Lung (tissue), 12 donors: ENCODE results near the gene DCUN1D3. TPM values are rescaled to one million over a fixed set of nuclear protein-coding genes. Genes with fewer than 3 reads are reported as not detected.

Source experiments
- ATAC-seq: fragments of 200-7000 bp; cut with Tn5 transposase; one replicate; pipeline ENCODE4 v1.9.1; 2020; ENCODE audit warnings: moderate number of reproducible peaks; ENCODE audit not compliant: insufficient read depth, low FRiP score
- DNase-seq, 3 donors: peaks; one replicate each; pipeline ENCODE4 v3.0.0-alpha.2; 2013 to 2017
- H3K27ac ChIP-seq, 2 donors: one replicate each; pipeline ENCODE4 v1.5.1; 2013; ENCODE audit warnings: mild to moderate bottlenecking in 2 of 2, moderate library complexity in 2 of 2, control low read depth in 1 of 2, inconsistent platforms in 1 of 2, low read depth in 1 of 2, low read length in 1 of 2
- H3K27me3 ChIP-seq, 3 donors: one replicate each; pipeline ENCODE4 v1.5.1; 2013; ENCODE audit warnings: low read length in 2 of 3; ENCODE audit not compliant: control insufficient read depth in 3 of 3, insufficient read depth in 3 of 3
- H3K36me3 ChIP-seq, 4 donors: one replicate each; pipeline ENCODE4 v1.5.1; 2013; ENCODE audit warnings: low read length in 4 of 4, mild to moderate bottlenecking in 1 of 4, moderate library complexity in 1 of 4; ENCODE audit not compliant: control insufficient read depth in 4 of 4, insufficient read depth in 4 of 4
- H3K4me1 ChIP-seq, 5 donors: one replicate each; pipeline ENCODE4 v1.5.1; 2013; ENCODE audit warnings: low read length in 5 of 5, mild to moderate bottlenecking in 2 of 5, moderate library complexity in 1 of 5; ENCODE audit not compliant: control insufficient read depth in 5 of 5, insufficient read depth in 5 of 5
- H3K4me3 ChIP-seq: one replicate; pipeline ENCODE4 v1.5.1; 2013; ENCODE audit warnings: mild to moderate bottlenecking, control low read depth, moderate library complexity
- H3K9ac ChIP-seq, 2 donors: one replicate each; pipeline ENCODE4 v1.5.1; 2013; ENCODE audit warnings: low read length in 2 of 2, control low read depth in 1 of 2; ENCODE audit not compliant: insufficient read depth in 1 of 2
- H3K9me3 ChIP-seq, 4 donors: one replicate each; pipeline ENCODE4 v1.5.1; 2013; ENCODE audit warnings: low read length in 3 of 4, mild to moderate bottlenecking in 1 of 4, moderate library complexity in 1 of 4; ENCODE audit not compliant: control insufficient read depth in 4 of 4, insufficient read depth in 3 of 4
- CTCF ChIP-seq: IDR thresholded peaks from 2 replicates; pipeline ENCODE4 v1.5.1; 2012; ENCODE audit warnings: mild to moderate bottlenecking; ENCODE audit errors: control extremely low read depth, extremely low read depth
- WGBS, 2 donors: extraction: QIAGEN DNeasy Blood & Tissue Kit; methylation state at CpG; one replicate each; pipeline ENCODE4 v1.1.7; 2013; 5-methylcytosine and 5-hydroxymethylcytosine counted together
- polyA plus RNA-seq, 2 donors: library from polyadenylated mRNA; stranded (reverse); fragments of 200-250 nt; gene quantifications; one replicate each; pipeline ENCODE4 v1.2.1, GENCODE V29; 2013
- total RNA-seq, 2 donors: library from RNA; depleted of rRNA in 1 of 2; stranded (reverse); fragments of >200 nt in 1 of 2; gene quantifications; one replicate each; pipeline ENCODE4 v1.2.1, GENCODE V29; 2014 to 2021
- donor health status: control.
- donor health status: control.
- donor health status: Bipolar disorder and iron deficiency.
- donor health status: healthy.
- donor health status: DM: yes; HTN: yes; CAD: no.

Gene DCUN1D3
- total and polyA plus RNA-seq, 4 donors: 6.1 to 27.8 (median 9.4) TPM

GRCh38 chr16:20928774-20929411 is 28.7 kb upstream of the DCUN1D3 start:
- Histone ChIP-seq H3K27ac (no peak overlapping the region), H3K36me3 (peaks cover 0 to 9% (median 2%) of the 10 kb centered on the region in 4 donors), H3K4me3 (no peak overlapping the region), H3K9me3 (peaks cover 0 to 3% (median 0%) of the 10 kb centered on the region in 4 donors), H3K4me1 (no peaks in the 10 kb centered on the region), H3K27me3 (no peaks in the 10 kb centered on the region), H3K9ac (no peak overlapping the region)
- TF ChIP-seq CTCF: no peak
- no peak for ATAC-seq
- DNase-seq: no peak
- 91 to 97% methylated on average over 5 of the region's 5 CpGs for WGBS, 2 donors

GRCh38 chr16:20925751-20926150 is 25.6 kb upstream of the DCUN1D3 start:
- TF ChIP-seq CTCF: no peak
- WGBS, 2 donors: 100% methylated on average over 1 of the region's 1 CpG
- H3K9ac ChIP-seq: no peak overlapping the region
- no peak overlapping the region for H3K27ac ChIP-seq
- ATAC-seq (no peak), DNase-seq (no peak)
- H3K9me3 ChIP-seq: peaks cover 0 to 3% (median 0%) of the 10 kb centered on the region in 4 donors
- no peak overlapping the region for H3K4me3 ChIP-seq
- peaks cover 0 to 11% (median 2%) of the 10 kb centered on the region in 4 donors for H3K36me3 ChIP-seq
- no peaks in the 10 kb centered on the region for H3K27me3 ChIP-seq
- no peaks in the 10 kb centered on the region for H3K4me1 ChIP-seq

- no peak for ATAC-seq
- no peak overlapping the region for H3K9ac ChIP-seq
- no peak overlapping the region for H3K27ac ChIP-seq
- peaks cover 0 to 3% (median 0%) of the 10 kb centered on the region in 4 donors for H3K9me3 ChIP-seq
- no peak for TF ChIP-seq CTCF
- no peak for DNase-seq
- H3K36me3 ChIP-seq: peaks cover 0 to 14% (median 4%) of the 10 kb centered on the region in 4 donors
- peaks cover 0 to 3% (median 0%) of the 10 kb centered on the region in 5 donors for H3K4me1 ChIP-seq
- H3K4me3 ChIP-seq: no peak overlapping the region
- no peaks in the 10 kb centered on the region for H3K27me3 ChIP-seq
- 88 to 90% methylated on average over 3 of the region's 3 CpGs for WGBS, 2 donors
These were observed 23.7 kb upstream of the DCUN1D3 start for GRCh38 chr16:20923876-20924275.
